SJSA1 (cell line): ENCODE data around the gene S1PR5. TPM values are rescaled to one million over a fixed set of nuclear protein-coding genes. Genes with fewer than 3 reads are reported as not detected.
A peak's percentile ranks its signal among the peaks of the same experiment; 100 is the strongest.
"Not testable (repeated sequence)": the region's sequence is repeated elsewhere in the genome, so short reads cannot be mapped to it uniquely, and the experiment has no call there.

ENCODE experiments used
- DNase-seq, 2 experiments: peaks; one replicate each; pipeline ENCODE4 v3.0.0-alpha.2; 2015 to 2020; ENCODE audit warnings: low spot score in 2 of 2, low read depth in 1 of 2
- H3K27ac ChIP-seq: fragments of 250-450 bp; sonication (Bioruptor Pico); 2 replicates; pipeline ENCODE4 v1.5.1; 2020; ENCODE audit warnings: mild to moderate bottlenecking, moderate library complexity
- H3K27me3 ChIP-seq: fragments of 250-450 bp; sonication (Bioruptor Pico); replicated peaks from 2 replicates; pipeline ENCODE4 v1.5.1; 2020; ENCODE audit warnings: mild to moderate bottlenecking, moderate library complexity
- H3K36me3 ChIP-seq: fragments of 250-450 bp; sonication (Bioruptor Pico); 2 replicates; pipeline ENCODE4 v1.5.1; 2020; ENCODE audit warnings: mild to moderate bottlenecking
- H3K4me1 ChIP-seq: fragments of 250-450 bp; sonication (Bioruptor Pico); replicated peaks from 2 replicates; pipeline ENCODE4 v1.6.1; 2021; ENCODE audit warnings: mild to moderate bottlenecking
- H3K4me3 ChIP-seq: fragments of 250-450 bp; sonication (Bioruptor Pico); 2 replicates; pipeline ENCODE4 v1.5.1; 2020; ENCODE audit warnings: mild to moderate bottlenecking
- H3K9me3 ChIP-seq: fragments of 250-450 bp; sonication (Bioruptor Pico); replicated peaks from 2 replicates; pipeline ENCODE4 v1.5.1; 2020; ENCODE audit warnings: mild to moderate bottlenecking
- total RNA-seq: library from RNA; depleted of rRNA; stranded (reverse); fragments of >200 nt; shearing (Covaris generic); gene quantifications from 2 replicates; pipeline ENCODE4 v1.2.3, GENCODE V29; 2014

The S1PR5 gene
- total RNA-seq, 1 experiment from 2014 or later: 0.05 TPM

DNA sequence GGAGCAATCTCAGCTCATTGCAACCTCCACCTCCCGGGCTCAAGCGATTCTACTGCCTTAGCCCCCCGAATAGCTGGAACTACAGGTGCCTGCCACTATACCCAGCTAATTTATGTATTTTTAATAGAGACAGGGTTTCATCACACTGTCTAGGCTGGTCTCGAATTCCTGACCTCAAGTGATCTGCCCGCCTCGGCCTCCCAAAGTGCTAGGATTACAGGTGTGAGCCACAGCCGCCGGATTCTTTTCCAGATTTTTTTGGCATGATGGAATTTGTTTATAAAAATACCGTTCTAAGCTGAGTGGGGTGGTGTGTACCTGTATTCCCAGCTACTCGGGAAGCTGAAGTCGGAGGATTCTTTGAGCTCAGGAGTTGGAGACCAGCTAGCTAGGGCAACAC is 20.4 kb upstream of the S1PR5 start:
- no peak overlapping the region for H3K4me3 ChIP-seq
- H3K4me1 ChIP-seq: 0 out of 2 replicates have a peak, but pooled peaks cover 4% of the 10 kb centered on the region
- no peak overlapping the region for H3K27ac ChIP-seq
- no peaks in the 10 kb centered on the region for H3K36me3 ChIP-seq
- 0 out of 2 replicates have a peak, but pooled peaks cover 5% of the 10 kb centered on the region for H3K27me3 ChIP-seq
- 0 out of 2 replicates have a peak, but pooled peaks cover 2% of the 10 kb centered on the region for H3K9me3 ChIP-seq
- DNase-seq: no peak

DNA sequence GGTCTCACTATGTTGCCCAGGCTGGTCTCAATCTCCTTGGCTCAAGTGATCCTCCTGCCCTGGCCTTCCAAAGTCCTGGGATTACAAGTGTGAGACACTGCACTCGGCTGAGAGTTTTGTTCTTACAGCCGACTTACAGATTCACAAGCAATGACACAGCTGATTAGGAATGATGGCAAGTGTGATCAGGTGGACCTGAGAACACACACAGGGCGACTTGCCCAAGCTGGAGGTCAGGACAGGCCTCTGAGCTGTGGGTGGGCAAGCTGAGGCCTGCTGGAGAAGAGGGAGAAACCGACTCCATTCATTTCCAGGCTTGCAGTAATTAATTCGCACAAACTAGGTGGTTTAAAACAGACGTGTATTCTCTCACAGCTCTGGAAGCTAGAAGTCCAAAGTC is 18.4 kb upstream of the S1PR5 start:
- H3K27ac ChIP-seq: no peak overlapping the region
- DNase-seq: no peak
- 0 out of 2 replicates have a peak, but pooled peaks cover 5% of the 10 kb centered on the region for H3K27me3 ChIP-seq
- no peaks in the 10 kb centered on the region for H3K36me3 ChIP-seq
- 0 out of 2 replicates have a peak, but pooled peaks cover 4% of the 10 kb centered on the region for H3K4me1 ChIP-seq
- H3K4me3 ChIP-seq: no peak overlapping the region
- H3K9me3 ChIP-seq: 0 out of 2 replicates have a peak, but pooled peaks cover 2% of the 10 kb centered on the region

DNA sequence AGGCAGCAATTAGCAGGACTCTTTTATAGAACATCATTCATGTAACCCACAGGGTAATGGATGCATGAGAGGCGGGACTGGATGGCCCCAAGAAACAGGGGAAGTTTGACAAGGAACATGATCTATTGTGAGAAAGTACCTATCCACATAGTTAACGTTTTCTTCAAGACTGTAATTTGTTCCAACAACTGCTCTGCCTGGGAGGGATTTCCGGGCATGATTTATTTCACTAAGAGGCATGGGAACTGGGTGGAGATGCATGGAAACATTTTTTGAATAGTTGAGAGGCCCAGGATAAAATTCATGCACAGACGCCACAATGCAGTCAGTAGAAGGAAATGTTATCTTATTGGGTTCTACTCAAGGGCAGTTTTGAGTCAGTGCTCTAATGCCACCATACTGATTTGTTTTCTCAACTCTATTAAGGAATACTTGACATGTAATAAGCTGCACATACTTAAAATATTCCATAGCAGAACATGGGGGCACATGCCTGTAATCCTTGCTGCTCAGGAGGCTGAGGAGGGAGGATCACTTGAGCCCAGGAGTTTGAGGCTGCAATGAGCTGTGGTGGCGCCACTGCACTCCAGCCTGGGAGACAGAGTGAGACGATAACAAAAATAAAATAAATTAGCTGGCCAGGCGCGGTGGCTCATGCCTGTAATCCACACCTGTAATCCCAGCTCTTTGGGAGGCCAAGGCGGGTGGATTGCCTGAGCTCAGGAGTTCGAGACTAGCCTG is 16.6 kb upstream of the S1PR5 start:
- H3K4me3 ChIP-seq: no peak overlapping the region
- 0 out of 2 replicates have a peak, but pooled peaks cover 4% of the 10 kb centered on the region for H3K4me1 ChIP-seq
- peak in 1 of 2 experiments; percentile 30 for DNase-seq
- 0 out of 2 replicates have a peak, but pooled peaks cover 2% of the 10 kb centered on the region for H3K9me3 ChIP-seq
- 0 out of 2 replicates have a peak, but pooled peaks cover 5% of the 10 kb centered on the region for H3K27me3 ChIP-seq
- H3K36me3 ChIP-seq: no peaks in the 10 kb centered on the region
- no peak overlapping the region for H3K27ac ChIP-seq

DNA sequence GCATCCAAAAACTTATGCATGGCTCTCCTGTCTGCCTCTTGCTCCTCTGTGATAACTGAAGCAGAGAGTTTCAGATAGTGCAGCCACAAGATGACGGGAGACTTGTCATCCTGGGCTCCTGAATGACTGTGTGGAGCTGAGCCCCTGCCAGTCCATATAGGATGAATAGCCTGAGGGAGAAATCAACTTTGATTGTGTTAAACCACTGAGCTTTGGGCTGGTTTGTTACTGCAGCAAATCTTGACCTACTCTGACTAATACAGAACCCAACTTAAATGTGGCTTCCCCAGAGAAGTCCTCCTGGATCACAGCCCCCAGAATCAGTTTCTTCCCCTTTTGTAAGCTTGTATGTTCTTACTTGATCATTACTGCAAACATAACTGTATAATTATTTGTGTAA is 15.2 kb upstream of the S1PR5 start:
- DNase-seq: no peak
- Histone ChIP-seq H3K4me3 (no peak overlapping the region), H3K4me1 (0 out of 2 replicates have a peak, but pooled peaks cover 4% of the 10 kb centered on the region), H3K9me3 (0 out of 2 replicates have a peak, but pooled peaks cover 2% of the 10 kb centered on the region), H3K27ac (no peak overlapping the region), H3K36me3 (no peaks in the 10 kb centered on the region), H3K27me3 (0 out of 2 replicates have a peak, but pooled peaks cover 5% of the 10 kb centered on the region)

DNA sequence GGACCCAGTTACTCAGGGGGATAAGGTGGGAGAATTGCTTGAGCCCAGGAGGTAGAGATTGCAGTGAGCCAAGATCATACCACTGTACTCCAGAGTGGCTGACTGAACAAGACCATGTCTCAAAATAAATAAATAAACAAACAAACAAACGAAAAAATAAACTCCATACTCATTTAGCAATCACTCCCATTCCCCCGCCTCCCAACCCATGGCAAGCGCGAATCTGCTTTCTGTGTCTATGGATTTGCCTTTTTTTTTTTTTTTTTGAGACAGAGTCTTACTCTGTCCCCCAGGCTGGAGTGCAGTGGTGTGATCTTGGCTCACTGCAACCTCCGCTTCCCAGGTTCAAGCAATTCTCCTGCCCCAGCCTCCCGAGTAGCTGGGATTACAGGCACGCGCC is 9.6 kb upstream of the S1PR5 start:
- H3K4me1 ChIP-seq, DNase-seq, H3K27me3 ChIP-seq, H3K36me3 ChIP-seq, H3K27ac ChIP-seq, H3K4me3 ChIP-seq, H3K9me3 ChIP-seq: not testable (repeated sequence)

DNA sequence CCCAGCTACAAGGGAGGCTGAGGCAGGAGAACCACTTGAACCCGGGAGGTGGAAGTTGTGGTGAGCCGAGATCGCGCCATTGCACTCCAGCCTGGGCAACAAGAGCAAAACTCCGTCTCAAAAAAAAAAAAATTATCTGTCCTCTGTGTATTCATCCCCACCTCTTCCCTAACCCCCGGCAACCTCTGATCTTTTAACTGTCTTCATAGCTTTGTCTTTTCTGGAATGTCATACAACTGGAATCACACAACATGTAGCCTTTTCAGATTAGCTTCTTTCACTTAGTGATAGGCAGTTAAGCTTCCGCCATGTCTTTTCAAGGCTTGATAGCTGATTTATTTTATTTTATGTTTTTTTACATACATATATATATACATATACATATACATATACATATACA is 8.4 kb upstream of the S1PR5 start:
- Histone ChIP-seq H3K4me3 (no peak overlapping the region), H3K4me1 (no peaks in the 10 kb centered on the region), H3K9me3 (no peaks in the 10 kb centered on the region), H3K27me3 (0 out of 2 replicates have a peak, but pooled peaks cover 3% of the 10 kb centered on the region), H3K27ac (no peak overlapping the region), H3K36me3 (no peaks in the 10 kb centered on the region)
- DNase-seq: no peak

DNA sequence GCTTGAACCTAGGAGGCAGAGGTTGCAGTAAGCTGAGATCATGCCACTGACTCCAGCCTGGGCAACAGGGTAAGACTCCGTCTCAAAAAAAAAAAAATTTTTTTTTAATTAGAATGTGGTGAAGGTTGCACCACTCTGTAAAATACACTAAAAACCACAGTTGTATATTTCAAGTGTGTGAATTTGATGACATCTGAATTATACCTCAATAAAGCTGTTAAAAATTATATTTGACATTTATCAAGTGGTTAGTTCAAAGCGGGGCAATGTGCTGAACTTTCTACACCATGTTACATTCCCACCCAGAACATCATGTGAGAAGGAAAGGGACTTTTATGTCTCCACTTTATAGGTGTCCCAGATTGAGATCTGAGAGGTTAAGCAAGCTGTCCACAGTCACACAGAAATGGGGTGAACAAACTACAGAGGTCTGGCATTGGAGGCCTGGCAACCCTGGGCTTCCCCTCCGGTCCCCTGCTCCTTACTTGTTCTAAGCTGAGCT is 5.9 kb upstream of the S1PR5 start:
- H3K9me3 ChIP-seq: no peaks in the 10 kb centered on the region
- no peak overlapping the region for H3K27ac ChIP-seq
- no peaks in the 10 kb centered on the region; the same call in 1 of the 2 replicates for H3K4me1 ChIP-seq
- no peak for DNase-seq
- no peak overlapping the region for H3K4me3 ChIP-seq
- no peaks in the 10 kb centered on the region for H3K36me3 ChIP-seq
- peaks cover 17% of the 10 kb centered on the region for H3K27me3 ChIP-seq

DNA sequence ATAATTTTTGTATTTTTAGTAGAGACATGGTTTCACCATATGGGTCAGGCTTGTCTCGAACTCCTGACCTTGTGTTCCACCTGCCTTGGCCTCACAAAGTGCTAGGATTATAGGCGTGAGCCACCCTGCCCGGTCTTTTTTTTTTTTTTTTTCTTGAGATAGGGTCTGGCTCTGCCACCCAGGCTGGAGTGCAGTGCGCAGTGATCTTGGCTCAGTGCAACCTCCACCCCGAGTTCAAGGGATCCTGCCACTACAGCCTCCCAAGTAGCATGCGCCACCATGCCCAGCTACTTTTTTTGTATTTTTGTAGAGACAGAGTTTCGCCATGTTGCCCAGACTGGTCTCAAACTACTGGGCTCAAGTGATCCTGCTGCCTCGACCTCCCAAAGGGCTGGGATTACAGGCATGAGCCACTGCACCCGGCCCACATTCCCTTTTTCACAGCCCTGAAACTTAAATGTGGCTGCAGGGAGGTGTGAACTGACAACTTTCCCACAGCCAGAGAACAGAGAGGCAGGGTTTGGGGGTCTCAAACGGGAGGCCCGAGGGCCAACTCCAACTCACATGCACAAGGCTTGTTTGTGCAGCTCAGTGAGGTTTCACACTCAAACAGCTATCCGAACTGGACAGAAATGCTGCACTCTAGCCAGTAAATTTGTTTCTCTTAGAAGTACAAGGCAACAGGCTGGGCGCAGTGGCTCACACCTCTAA is 4.4 kb upstream of the S1PR5 start:
- Histone ChIP-seq H3K9me3 (no peaks in the 10 kb centered on the region), H3K27me3 (peaks cover 32% of the 10 kb centered on the region), H3K27ac (no peak overlapping the region), H3K4me1 (peaks cover 13% of the 10 kb centered on the region), H3K4me3 (no peak overlapping the region), H3K36me3 (no peaks in the 10 kb centered on the region)
- no peak for DNase-seq

DNA sequence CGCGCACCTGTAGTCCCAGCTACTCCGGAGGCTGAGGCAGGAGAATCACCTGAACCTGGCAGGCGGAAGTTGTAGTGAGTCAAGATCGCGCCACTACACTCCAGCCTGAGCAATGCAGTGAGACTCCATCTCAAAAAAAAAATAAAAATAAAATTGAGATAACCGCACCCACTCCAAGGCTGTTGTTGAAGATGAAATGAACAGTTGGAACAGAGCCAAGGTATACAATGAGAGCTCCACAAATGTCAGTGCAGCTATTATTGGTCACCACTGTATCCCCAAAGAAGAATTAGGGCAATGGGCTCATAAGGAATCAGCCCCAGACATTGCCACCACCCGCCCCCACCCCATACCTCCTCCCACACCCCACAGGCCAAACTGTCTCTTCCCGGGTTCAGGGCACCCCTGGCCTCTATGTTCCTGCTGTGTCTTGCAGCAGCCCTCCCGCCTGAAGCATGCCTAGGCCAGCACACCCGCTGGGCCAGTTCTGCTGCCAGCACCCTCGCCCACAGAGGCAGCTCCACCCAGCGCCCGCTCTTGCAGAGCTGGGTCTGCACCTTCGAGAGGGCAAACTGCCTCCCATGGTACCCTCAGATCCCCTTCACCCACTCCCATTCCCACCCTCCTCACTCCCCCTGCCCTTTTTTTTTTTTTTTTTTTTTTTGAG is 3.5 kb upstream of the S1PR5 start:
- H3K36me3 ChIP-seq: no peaks in the 10 kb centered on the region
- no peak overlapping the region for H3K4me3 ChIP-seq
- H3K9me3 ChIP-seq: no peaks in the 10 kb centered on the region
- peaks cover 38% of the 10 kb centered on the region for H3K27me3 ChIP-seq
- DNase-seq: no peak
- peaks cover 13% of the 10 kb centered on the region for H3K4me1 ChIP-seq
- no peak overlapping the region for H3K27ac ChIP-seq

DNA sequence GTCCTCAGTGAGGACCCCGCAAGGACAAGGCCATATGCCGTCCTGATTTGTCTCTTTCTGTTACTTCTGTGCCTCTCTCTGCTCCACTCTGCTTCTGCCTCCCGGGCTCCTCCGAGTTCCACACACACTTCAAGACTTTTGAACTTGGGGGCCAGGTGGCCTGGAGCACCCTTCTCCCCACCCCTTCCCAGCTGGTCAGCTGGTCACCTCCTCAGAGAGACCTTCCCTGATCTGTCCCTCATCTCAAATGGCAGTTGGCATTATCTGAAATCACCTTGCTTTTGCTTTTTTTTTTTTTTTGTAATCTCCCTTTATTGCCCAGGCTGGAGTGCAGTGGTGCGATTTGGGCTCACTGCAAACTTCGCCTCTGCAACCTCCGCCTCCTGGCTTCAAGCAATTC is 2.2 kb upstream of the S1PR5 start:
- Histone ChIP-seq H3K9me3 (no peaks in the 10 kb centered on the region; the same call in 1 of the 2 replicates), H3K27ac (no peak overlapping the region), H3K36me3 (no peaks in the 10 kb centered on the region), H3K4me3 (no peak overlapping the region), H3K27me3 (peaks cover 51% of the 10 kb centered on the region), H3K4me1 (peaks cover 15% of the 10 kb centered on the region)
- DNase-seq: no peak

DNA sequence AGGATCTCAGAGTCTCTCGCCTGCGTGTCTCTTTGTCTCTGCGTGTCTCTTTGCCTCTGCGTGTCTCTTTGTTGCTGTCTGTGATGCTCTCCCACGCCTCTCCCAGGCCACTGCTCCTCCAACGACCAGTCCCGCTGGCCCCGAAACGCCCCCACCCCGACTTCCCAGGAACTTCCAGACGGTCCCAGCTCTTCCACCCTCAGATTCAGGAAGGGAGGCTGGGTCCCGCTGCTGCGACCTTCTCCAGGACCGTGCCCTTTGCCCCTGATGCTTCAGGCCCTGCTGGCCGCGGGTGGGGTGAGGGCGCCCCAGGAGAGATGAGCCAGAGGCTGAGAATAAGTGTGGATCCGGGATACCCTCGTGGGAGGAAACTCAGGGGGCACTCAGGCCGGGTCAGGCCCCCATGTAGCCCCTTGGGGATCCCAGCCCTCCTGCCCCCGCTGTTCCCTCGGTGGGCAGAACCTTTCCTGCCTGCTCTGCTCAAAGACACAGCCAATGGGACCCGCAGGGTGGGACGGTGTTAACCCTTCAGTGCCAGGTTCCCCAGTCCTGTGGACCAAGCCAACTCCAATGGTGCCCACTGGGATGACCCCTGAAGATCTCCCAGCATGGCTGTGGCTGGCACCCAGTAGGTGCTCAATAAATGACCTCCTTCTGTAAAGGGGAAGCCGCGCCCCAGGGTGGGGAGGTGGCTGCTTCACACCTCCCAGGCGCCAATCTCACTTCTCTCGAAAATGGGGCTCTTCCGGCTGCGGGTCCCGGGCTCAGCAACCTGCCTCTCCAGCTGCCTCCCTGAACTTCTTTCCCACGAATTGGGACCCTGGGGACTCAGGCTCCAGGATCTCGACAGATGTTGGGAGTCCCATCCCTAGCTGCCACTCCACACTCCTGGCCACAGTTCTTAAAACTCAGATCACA is 1.5 kb upstream of the S1PR5 start:
- Histone ChIP-seq H3K9me3 (no peaks in the 10 kb centered on the region; the same call in 1 of the 2 replicates), H3K27me3 (peaks cover 56% of the 10 kb centered on the region), H3K4me1 (peaks cover 21% of the 10 kb centered on the region), H3K27ac (no peak overlapping the region), H3K4me3 (no peak overlapping the region), H3K36me3 (no peaks in the 10 kb centered on the region)
- DNase-seq: no peak

DNA sequence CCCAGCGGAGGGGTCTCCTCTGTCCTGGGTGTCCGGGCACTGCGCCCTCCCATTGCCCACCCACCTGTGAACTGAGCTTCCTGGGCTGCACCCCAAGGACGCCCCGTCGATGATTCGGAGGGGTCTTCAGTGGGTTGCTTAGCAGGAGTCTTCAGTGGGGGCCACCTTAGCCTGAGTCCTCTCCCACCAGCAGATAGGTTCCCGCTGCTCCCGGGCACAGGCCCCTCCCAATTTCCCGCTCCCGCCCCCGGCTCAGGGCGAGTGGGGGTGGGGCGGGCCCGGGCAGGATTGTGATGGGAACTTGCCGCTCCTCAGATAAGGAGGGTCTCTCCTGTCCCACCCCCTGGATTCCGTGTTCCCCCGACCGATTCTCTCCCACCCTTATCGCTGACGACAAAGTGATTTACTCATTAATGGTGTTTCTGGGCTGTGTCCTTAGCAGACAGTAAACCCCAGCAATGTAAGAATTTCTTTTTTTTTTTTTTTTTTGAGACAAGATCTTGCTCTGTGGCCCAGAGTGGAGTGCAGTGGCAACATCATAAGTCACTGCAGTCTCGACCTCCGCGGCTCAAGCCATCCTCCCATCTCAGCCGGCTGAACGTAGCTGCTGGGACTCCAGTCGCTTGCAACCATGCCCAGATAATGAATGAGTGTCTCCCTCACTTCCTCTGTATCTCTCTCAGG is 655 bp upstream of the S1PR5 start:
- H3K9me3 ChIP-seq: no peaks in the 10 kb centered on the region; the same call in 1 of the 2 replicates
- H3K27ac ChIP-seq: no peak overlapping the region
- H3K36me3 ChIP-seq: no peaks in the 10 kb centered on the region
- peaks cover 64% of the 10 kb centered on the region for H3K27me3 ChIP-seq
- no peak for DNase-seq
- H3K4me3 ChIP-seq: peak overlapping the region; percentile 30
- peaks cover 21% of the 10 kb centered on the region for H3K4me1 ChIP-seq
